OCI-LY7 (cell line): ENCODE measurements around the gene TMC5. TPM values are rescaled to one million over a fixed set of nuclear protein-coding genes. Genes with fewer than 3 reads are reported as not detected.
"Not testable (repeated sequence)": the region's sequence is repeated elsewhere in the genome, so short reads cannot be mapped to it uniquely, and the experiment has no call there.

ENCODE experiments used
- BruUV-seq: library from RNA; stranded (reverse); fragments of 400-500 nt; replicated peaks from 2 replicates; lab custom pipeline; 2021; lab: Mats Ljungman, UMichigan
- CTCF ChIA-PET: fragments of 300-600 bp; sonication (Branson Sonifier 250); formaldehyde crosslinking; loops from one replicate; lab custom pipeline; 2022; ENCODE audit warnings: antibody characterized with exemption; ENCODE audit not compliant: unreplicated experiment; lab: Charles Lee
- POLR2A ChIA-PET: fragments of 300-600 bp; sonication (Branson Sonifier 250); formaldehyde crosslinking; loops from one replicate; lab custom pipeline; 2022; ENCODE audit warnings: antibody characterized with exemption; lab: Charles Lee
- DNase-seq: peaks from one replicate; pipeline ENCODE4 v3.0.0-alpha.2; 2015; ENCODE audit warnings: low spot score
- H2AFZ ChIP-seq: fragments of 200-600 bp; sonication (generic), shearing (Covaris generic); 2 replicates; pipeline ENCODE4 v1.6.1; 2014; ENCODE audit warnings: mild to moderate bottlenecking, antibody characterized with exemption, low read length, moderate library complexity
- H3K27ac ChIP-seq: fragments of 200-600 bp; sonication (generic); 2 replicates; pipeline ENCODE4 v1.5.1; 2014; ENCODE audit warnings: mixed run types, low read depth, mild to moderate bottlenecking, moderate library complexity, low read length, inconsistent platforms; ENCODE audit not compliant: poor library complexity, severe bottlenecking
- H3K36me3 ChIP-seq: fragments of 200-600 bp; sonication (generic); 2 replicates; pipeline ENCODE4 v1.6.1; 2014; ENCODE audit warnings: mild to moderate bottlenecking, antibody characterized with exemption, low read length, moderate library complexity, mixed read lengths; ENCODE audit not compliant: insufficient read depth
- H3K4me1 ChIP-seq: fragments of 200-600 bp; sonication (generic); 2 replicates; pipeline ENCODE4 v1.5.1; 2014; ENCODE audit warnings: mild to moderate bottlenecking, low read length; ENCODE audit not compliant: insufficient read depth, poor library complexity, severe bottlenecking
- H3K4me2 ChIP-seq: fragments of 200-600 bp; sonication (generic); 2 replicates; pipeline ENCODE4 v1.6.1; 2014; ENCODE audit warnings: mild to moderate bottlenecking, low read length
- H3K4me3 ChIP-seq: fragments of 200-600 bp; sonication (generic); 2 replicates; pipeline ENCODE4 v1.5.1; 2014; ENCODE audit warnings: mild to moderate bottlenecking, low read depth, low read length; ENCODE audit not compliant: poor library complexity, severe bottlenecking
- H3K79me2 ChIP-seq: fragments of 200-600 bp; sonication (generic); 2 replicates; pipeline ENCODE4 v1.6.1; 2016; ENCODE audit warnings: low read depth, mild to moderate bottlenecking, low read length, moderate library complexity, mixed read lengths; ENCODE audit not compliant: insufficient read depth
- H3K9me2 ChIP-seq: fragments of 200-600 bp; sonication (generic); 2 replicates; pipeline ENCODE4 v1.6.1; 2016; ENCODE audit warnings: mild to moderate bottlenecking, low read length, mixed read lengths; ENCODE audit not compliant: insufficient read depth
- H3K9me3 ChIP-seq: fragments of 200-600 bp; sonication (generic); 2 replicates; pipeline ENCODE4 v1.6.1; 2014; ENCODE audit warnings: mild to moderate bottlenecking, mixed run types, low read length, mixed read lengths
- H4K20me1 ChIP-seq: fragments of 200-600 bp; sonication (generic); 2 replicates; pipeline ENCODE4 v1.6.1; 2014; ENCODE audit warnings: mild to moderate bottlenecking, antibody characterized with exemption, low read length, moderate library complexity, mixed read lengths; ENCODE audit not compliant: insufficient read depth
- CTCF ChIP-seq: fragments of 200-600 bp; sonication (generic); conservative IDR thresholded peaks from 2 replicates; pipeline ENCODE4 v1.5.1; 2014; ENCODE audit warnings: mild to moderate bottlenecking, antibody characterized with exemption, low read length, moderate library complexity, mixed read lengths
- EZH2phosphoT487 ChIP-seq: fragments of 200-600 bp; sonication (generic); IDR thresholded peaks from 2 replicates; pipeline ENCODE4 v1.6.1; 2018; ENCODE audit warnings: low read depth, borderline replicate concordance, mild to moderate bottlenecking, mixed run types, antibody characterized with exemption, low read length, moderate library complexity, mixed read lengths
- intact Hi-C: fragments of 100-400 bp; cut with micrococcal nuclease; formaldehyde crosslinking; loops from one replicate; pipeline ENCODE4 v1.10.0; 2022; ENCODE audit not compliant: unreplicated experiment
- total RNA-seq, 2 experiments: library from RNA; depleted of rRNA in 1 of 2; stranded (reverse); fragments of >200 nt in 1 of 2; shearing (Covaris generic) in 1 of 2; gene quantifications; 2 replicates each; pipeline ENCODE4 v1.2.3, GENCODE V29; 2014 to 2022

The TMC5 gene
- total RNA-seq, 2 experiments from 2014 or later: not detected

DNA sequence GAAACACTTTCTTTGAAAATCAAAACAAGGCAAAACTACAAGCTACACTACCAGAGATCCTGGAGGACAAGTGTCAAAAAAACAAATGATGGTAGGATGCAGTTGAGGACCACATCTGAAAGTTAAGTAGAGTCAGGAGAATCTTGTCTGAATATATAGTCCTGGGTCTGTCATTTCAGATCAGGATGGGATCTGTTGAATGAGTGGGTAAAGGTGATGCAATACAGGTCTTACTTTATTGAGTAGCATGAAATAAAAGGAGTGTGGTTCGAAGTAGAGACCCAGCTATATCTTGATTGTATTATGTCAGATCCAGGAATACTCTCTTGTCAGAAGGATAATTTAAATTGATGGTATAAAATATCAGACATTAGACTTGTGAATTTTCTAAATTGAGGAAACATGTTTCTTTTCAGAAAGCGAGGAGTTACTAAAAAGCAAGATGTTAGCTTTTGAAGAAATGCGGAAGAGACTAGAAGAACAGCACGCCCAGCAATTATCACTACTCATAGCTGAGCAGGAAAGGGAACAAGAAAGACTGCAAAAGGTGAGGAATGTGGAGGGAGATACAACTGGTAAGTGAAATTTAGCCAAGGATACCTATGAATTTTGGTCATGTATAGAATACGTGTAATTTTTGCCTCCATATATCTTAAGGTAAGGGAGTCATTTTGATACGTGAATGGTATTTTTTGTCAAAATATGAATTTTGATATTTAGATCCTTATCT is 122.7 kb downstream of the TMC5 start:
- Histone ChIP-seq H3K79me2 (no peaks in the 10 kb centered on the region), H2AFZ (no peak overlapping the region), H3K27ac (no peak overlapping the region), H3K4me2 (no peak overlapping the region), H3K4me1 (no peaks in the 10 kb centered on the region), H4K20me1 (no peaks in the 10 kb centered on the region), H3K9me2 (no peaks in the 10 kb centered on the region), H3K36me3 (peaks cover 93% of the 10 kb centered on the region), H3K9me3 (no peaks in the 10 kb centered on the region), H3K4me3 (no peak overlapping the region)
- no peak for DNase-seq
- ChIA-PET CTCF (no interaction called here), POLR2A (interaction anchor here (1.0 to 1.6 kb wide), 2 partner anchors 11 to 15 kb away, joined by 3 read pairs; partner anchors contain the start of gene VPS35L)
- intact Hi-C loops: no loop called here
- TF ChIP-seq CTCF (no peak), EZH2phosphoT487 (no peak)
- BruUV-seq: no TSS peak

DNA sequence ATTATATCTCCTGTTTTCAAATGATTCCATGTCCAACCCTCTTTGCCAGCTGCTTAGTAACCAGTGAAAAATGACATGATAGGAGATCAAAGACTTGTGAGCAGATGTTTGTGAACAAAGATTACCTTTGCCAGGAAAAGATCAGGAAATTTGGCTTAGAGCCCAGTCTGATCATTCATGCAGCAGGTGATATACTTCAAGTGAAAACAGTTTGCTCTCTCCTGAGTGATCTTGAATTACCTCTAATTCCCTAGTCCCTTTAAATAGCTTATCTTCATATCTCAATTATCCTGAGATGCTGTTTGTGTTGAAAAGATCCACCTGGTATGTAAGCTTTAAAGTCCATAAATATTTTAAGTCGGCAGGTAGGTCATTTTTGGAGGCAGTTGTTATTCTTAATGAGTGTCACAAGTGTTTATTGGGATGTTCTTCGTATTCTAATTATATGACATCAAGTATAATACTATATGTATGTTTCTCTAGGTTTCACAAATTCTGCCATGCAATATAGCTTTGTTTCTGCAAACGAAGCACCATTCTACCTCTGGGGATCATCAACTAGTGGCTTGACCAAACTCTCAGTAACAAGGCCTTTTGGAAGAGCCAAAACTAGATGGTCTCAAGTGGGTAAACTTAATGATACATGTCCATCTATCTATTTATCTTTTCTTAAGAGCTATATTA is 124.6 kb downstream of the TMC5 start:
- Histone ChIP-seq H3K9me3 (no peaks in the 10 kb centered on the region), H3K27ac (no peak overlapping the region), H3K4me2 (no peak overlapping the region), H3K9me2 (no peaks in the 10 kb centered on the region), H3K4me1 (no peaks in the 10 kb centered on the region), H3K4me3 (no peak overlapping the region), H3K79me2 (no peaks in the 10 kb centered on the region), H4K20me1 (no peaks in the 10 kb centered on the region), H2AFZ (no peak overlapping the region), H3K36me3 (peaks cover 91% of the 10 kb centered on the region)
- no TSS peak for BruUV-seq
- TF ChIP-seq EZH2phosphoT487 (no peak), CTCF (no peak)
- intact Hi-C loops: no loop called here
- DNase-seq: no peak
- ChIA-PET CTCF (no interaction called here), POLR2A (interaction anchor here (0.9 to 1.2 kb wide), 2 partner anchors 18 to 121 kb away, joined by 3 to 11 read pairs; partner anchors contain the start of gene CCP110)

DNA sequence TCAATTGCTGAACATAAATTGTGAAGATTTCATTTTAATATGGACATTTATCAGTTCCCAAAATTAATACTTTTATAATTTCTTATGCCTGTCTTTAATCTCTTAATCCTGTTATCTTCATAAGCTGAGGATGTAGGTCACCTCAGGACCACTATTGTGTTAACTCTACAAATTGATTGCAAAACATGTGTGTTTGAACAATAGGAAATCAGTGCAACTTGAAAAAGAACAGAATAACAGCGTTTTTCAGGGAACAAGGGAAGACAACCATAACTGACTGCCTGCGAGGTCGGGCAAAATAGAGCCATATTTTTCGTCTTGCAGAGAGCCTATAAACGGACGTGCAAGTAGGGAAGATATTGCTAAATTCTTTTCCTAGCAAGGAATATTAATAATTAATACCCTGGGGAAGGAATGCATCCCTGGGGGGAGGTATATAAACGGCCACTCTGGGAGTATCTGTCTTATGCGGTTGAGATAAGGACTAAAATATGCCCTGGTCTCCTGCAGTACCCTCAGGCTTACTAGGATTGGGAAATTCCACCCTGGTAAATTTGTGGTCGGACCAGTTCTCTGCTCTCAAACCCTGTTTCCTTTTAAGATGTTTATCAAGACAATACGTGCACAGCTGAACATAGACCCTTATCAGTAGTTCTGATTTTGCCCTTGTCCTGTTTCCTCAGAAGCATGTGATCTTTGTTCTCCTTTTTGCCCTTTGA is 125.8 kb downstream of the TMC5 start:
- H3K9me3 ChIP-seq, H4K20me1 ChIP-seq, BruUV-seq, DNase-seq, H3K4me1 ChIP-seq, H2AFZ ChIP-seq, H3K4me2 ChIP-seq, intact Hi-C loops, H3K4me3 ChIP-seq, H3K27ac ChIP-seq, H3K9me2 ChIP-seq, H3K79me2 ChIP-seq, CTCF ChIA-PET: not testable (repeated sequence)
- peaks cover 93% of the 10 kb centered on the region for H3K36me3 ChIP-seq
- POLR2A ChIA-PET: interaction anchor here (1.2 kb wide), 1 partner anchor 19 kb away, joined by 3 read pairs; the partner anchor contains the start of gene CCP110
